ENCODE results near the gene ME2.

Gene ME2

GRCh38 chr18:50928551-50928950, 49.6 kb downstream of the ME2 start:
- no peak overlapping the region for H3K4me2 ChIP-seq (ENCODE audit: low read length)
- no peaks in the 10 kb centered on the region for H3K9me2 ChIP-seq (replicated peaks; ENCODE audit: control insufficient read depth, low read length)
- no peaks in the 10 kb centered on the region for H3K9me3 ChIP-seq (ENCODE audit: control insufficient read depth, insufficient read depth, low read length)
- H3K4me1 ChIP-seq (ENCODE audit: control insufficient read depth, low read length) = no peaks in the 10 kb centered on the region
- H4K20me1 ChIP-seq (ENCODE audit: control insufficient read depth, insufficient read depth, low read depth, low read length) = no peaks in the 10 kb centered on the region
- no peak for TF ChIP-seq CTCF (IDR thresholded peaks at IDR 0.05; ENCODE audit: low read depth, low read length, poor library complexity, severe bottlenecking)
- no peak for TF ChIP-seq EZH2phosphoT487 (IDR thresholded peaks at IDR 0.05; ENCODE audit: borderline replicate concordance, low read length)
- H3K27ac ChIP-seq (ENCODE audit: low read depth, low read length) = no peak overlapping the region
- H3F3A ChIP-seq (ENCODE audit: control insufficient read depth, insufficient read depth) = no peaks in the 10 kb centered on the region
- no peak overlapping the region for H3K4me3 ChIP-seq (ENCODE audit: low read length)
- H3K79me2 ChIP-seq (ENCODE audit: control insufficient read depth, low read length) = no peaks in the 10 kb centered on the region
- H3K36me3 ChIP-seq (ENCODE audit: control insufficient read depth, low read length) = peaks cover 70% of the 10 kb centered on the region
- no peaks in the 10 kb centered on the region for H3K27me3 ChIP-seq (ENCODE audit: control insufficient read depth, low read length)

GRCh38 chr18:50933684-50934083, 54.8 kb downstream of the ME2 start:
- H3K36me3 ChIP-seq (ENCODE audit: control insufficient read depth, low read length) = peaks cover 54% of the 10 kb centered on the region

GRCh38 chr18:50934545-50935211, 55.8 kb downstream of the ME2 start:
- H3K9me3 ChIP-seq (ENCODE audit: control insufficient read depth, insufficient read depth, low read length) = no peaks in the 10 kb centered on the region
- H3K4me3 ChIP-seq (ENCODE audit: low read length) = no peak overlapping the region
- TF ChIP-seq EZH2phosphoT487 (IDR thresholded peaks at IDR 0.05; ENCODE audit: borderline replicate concordance, low read length) = no peak
- no peak for TF ChIP-seq CTCF (IDR thresholded peaks at IDR 0.05; ENCODE audit: low read depth, low read length, poor library complexity, severe bottlenecking)
- no peak overlapping the region for H3K4me2 ChIP-seq (ENCODE audit: low read length)
- H3K27ac ChIP-seq (ENCODE audit: low read depth, low read length) = no peak overlapping the region
- H3K27me3 ChIP-seq (ENCODE audit: control insufficient read depth, low read length) = no peaks in the 10 kb centered on the region
- no peaks in the 10 kb centered on the region for H4K20me1 ChIP-seq (ENCODE audit: control insufficient read depth, insufficient read depth, low read depth, low read length)
- H3K36me3 ChIP-seq (ENCODE audit: control insufficient read depth, low read length) = peaks cover 48% of the 10 kb centered on the region
- no peaks in the 10 kb centered on the region for H3K9me2 ChIP-seq (replicated peaks; ENCODE audit: control insufficient read depth, low read length)
- peaks cover 8% of the 10 kb centered on the region; the same call in 1 of the 2 replicates for H3F3A ChIP-seq (ENCODE audit: control insufficient read depth, insufficient read depth)
- no peaks in the 10 kb centered on the region for H3K79me2 ChIP-seq (ENCODE audit: control insufficient read depth, low read length)
- no peaks in the 10 kb centered on the region for H3K4me1 ChIP-seq (ENCODE audit: control insufficient read depth, low read length)

More at GRCh38 chr18:50933684-50934083, 54.8 kb downstream of the ME2 start:
- Histone ChIP-seq H3K27ac (ENCODE audit: low read depth, low read length) (no peak overlapping the region), H3K79me2 (ENCODE audit: control insufficient read depth, low read length) (no peaks in the 10 kb centered on the region), H3K4me1 (ENCODE audit: control insufficient read depth, low read length) (no peaks in the 10 kb centered on the region), H4K20me1 (ENCODE audit: control insufficient read depth, insufficient read depth, low read depth, low read length) (no peaks in the 10 kb centered on the region), H3K9me2 (replicated peaks; ENCODE audit: control insufficient read depth, low read length) (no peaks in the 10 kb centered on the region), H3K4me2 (ENCODE audit: low read length) (no peak overlapping the region), H3F3A (ENCODE audit: control insufficient read depth, insufficient read depth) (peaks cover 8% of the 10 kb centered on the region; the same call in 1 of the 2 replicates), H3K27me3 (ENCODE audit: control insufficient read depth, low read length) (no peaks in the 10 kb centered on the region), H3K4me3 (ENCODE audit: low read length) (no peak overlapping the region), H3K9me3 (ENCODE audit: control insufficient read depth, insufficient read depth, low read length) (no peaks in the 10 kb centered on the region)
- TF ChIP-seq EZH2phosphoT487 (IDR thresholded peaks at IDR 0.05; ENCODE audit: borderline replicate concordance, low read length) = no peak
- no peak for TF ChIP-seq CTCF (IDR thresholded peaks at IDR 0.05; ENCODE audit: low read depth, low read length, poor library complexity, severe bottlenecking)
